Stimulated activated naive CD4-positive, alpha-beta T cell (primary cell): ENCODE measurements around the gene PYDC1.
"Not testable (repeated sequence)": the region's sequence is repeated elsewhere in the genome, so short reads cannot be mapped to it uniquely, and the experiment has no call there.

Source experiments
- DNase-seq, 6 experiments: peaks; one replicate each; lab custom pipeline; 2025; lab: John Stamatoyannopoulos, UW

The PYDC1 gene

GRCh38 chr16:31195861-31196260 is 21.1 kb downstream of the PYDC1 start:
- not testable (repeated sequence) for DNase-seq

DNA sequence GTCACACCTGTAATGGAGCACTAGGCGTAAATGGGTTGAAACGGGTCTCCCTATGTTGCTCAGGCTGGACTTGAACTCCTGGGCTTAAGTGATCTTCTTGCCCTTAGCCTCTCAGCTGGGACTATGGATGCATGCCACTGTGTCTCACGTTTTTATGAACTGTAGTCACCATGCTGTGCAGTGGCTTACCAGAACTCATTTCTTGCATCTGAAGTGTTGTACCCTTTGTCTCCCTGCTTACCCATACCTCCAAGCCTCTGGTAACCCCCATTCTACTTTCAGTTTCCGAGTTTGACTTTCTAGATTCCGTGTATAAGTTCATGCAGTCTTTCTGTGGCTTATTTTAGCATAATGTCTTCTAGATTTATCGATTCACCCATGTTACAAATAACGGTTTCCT is 22.0 kb downstream of the PYDC1 start:
- no peak for DNase-seq

- no peak for DNase-seq
Observed at GRCh38 chr16:31193874-31194273, 23.1 kb downstream of the PYDC1 start.

DNA sequence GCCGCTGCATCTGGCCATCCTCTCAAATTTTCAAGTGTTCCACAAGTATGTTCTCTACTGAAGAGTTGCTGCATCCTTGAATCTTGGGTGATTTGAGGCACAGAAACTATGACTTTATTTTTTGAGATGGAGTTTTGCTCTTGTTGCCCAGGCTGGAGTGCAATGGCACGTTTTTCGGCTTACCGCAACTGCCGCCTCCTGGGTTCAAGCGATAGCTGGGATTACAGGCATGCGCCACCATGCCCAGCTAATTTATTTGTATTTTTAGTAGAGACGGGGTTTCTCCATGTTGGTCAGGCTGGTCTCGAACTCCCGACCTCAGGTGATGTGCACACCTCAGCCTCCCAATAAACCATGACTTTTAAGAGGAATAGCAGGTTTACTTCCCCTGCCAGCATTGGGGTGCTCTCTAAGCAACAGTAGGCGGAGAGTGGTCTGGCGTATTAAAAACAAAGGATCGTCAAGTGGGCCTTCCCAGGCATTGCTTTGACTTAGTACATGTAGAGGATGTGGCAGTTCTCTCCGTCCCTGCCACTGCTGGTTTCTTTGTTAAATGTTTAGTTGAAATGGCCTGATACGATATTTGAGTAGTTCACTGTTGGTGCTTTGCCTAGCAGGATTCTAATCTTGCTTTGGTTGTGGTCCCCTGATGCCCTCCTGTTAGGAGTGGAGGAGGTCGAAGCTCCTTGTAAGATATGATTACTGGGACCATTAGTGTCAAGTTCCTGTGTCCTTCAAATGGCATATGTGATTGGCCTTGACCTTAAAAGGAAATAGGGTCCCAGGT is 23.9 kb downstream of the PYDC1 start:
- no peak for DNase-seq

DNA sequence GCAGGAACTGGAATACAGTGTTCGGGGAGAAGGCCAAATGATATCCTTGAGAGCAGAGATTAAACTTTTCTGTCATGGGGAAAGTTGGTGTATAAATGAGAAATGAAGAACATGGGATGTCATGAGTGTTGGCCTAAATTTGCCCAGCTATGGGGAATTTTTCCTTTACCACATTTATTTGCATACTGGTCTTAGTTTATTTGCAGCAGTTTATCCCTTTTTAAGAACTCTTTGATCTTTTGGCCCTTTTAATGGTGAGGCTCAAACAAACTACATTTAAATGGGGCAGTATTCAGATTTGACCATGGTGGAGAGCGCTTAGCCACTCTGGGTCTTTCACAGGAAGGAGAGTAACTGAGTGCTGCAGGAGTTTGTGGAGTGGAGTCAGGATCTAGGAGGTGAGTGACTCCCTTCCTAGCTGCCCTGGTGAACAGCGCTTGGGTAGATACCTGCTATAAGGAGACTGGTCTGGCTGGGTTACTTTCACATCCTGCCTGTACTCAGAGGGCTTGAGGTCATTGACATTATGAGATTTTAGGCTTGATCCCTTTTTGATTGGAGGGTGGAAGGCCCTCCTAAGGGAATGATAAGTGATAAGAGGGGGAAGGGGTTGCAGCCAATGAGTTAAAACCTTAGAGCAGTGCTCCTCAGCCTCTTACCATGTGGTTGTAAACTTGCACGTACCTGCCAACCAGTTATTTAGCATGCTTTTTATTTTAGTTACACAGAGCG is 25.1 kb downstream of the PYDC1 start:
- DNase-seq: no peak

DNA sequence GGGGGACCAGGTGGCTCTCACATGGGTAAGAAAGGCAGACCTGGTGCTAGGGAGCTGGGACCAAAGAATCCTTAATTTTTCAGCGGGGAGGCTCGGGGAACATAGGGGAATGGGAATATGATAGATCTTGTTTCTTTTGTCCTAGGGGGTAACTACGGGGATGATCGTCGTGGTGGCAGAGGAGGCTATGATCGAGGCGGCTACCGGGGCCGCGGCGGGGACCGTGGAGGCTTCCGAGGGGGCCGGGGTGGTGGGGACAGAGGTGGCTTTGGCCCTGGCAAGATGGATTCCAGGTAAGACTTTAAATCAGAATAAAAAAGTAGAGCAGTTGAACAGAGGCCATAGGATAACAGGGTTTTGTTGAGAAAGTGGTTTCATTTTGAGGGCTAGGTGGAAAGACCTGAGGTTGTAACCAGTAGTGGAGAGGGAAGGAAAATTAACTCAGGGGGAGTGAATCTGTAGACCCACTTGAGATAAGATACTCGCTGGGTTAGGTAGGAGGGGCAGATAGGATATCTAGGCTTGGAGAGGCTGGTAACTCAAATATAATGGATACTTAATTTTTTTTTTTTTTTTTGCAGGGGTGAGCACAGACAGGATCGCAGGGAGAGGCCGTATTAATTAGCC is 26.0 kb downstream of the PYDC1 start:
- no peak for DNase-seq

DNA sequence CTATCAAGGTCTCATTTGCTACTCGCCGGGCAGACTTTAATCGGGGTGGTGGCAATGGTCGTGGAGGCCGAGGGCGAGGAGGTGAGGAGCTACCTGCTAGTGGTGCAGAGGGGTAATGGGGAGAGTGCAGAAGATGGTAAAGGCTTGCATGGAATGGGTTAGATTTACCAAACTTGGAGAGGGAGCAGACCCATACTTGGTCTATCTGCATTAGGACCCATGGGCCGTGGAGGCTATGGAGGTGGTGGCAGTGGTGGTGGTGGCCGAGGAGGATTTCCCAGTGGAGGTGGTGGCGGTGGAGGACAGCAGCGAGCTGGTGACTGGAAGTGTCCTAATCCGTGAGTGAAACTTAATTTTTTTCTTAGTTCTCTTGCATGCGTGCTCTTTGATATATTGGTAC is 26.9 kb downstream of the PYDC1 start:
- no peak for DNase-seq

DNA sequence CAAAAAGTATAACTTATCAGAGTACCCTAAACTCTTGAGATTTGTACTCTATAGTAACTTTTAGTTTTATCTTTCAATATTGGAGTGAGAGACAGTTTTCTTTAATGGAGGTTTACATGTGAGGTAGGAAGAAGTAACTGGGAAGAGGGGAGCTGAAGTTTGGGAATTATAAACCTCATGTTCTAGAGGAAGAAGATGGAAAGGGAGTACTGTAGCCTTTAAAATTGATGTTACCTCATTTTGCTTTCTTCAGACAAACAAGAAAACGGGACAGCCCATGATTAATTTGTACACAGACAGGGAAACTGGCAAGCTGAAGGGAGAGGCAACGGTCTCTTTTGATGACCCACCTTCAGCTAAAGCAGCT is 27.5 kb downstream of the PYDC1 start:
- no peak for DNase-seq

DNA sequence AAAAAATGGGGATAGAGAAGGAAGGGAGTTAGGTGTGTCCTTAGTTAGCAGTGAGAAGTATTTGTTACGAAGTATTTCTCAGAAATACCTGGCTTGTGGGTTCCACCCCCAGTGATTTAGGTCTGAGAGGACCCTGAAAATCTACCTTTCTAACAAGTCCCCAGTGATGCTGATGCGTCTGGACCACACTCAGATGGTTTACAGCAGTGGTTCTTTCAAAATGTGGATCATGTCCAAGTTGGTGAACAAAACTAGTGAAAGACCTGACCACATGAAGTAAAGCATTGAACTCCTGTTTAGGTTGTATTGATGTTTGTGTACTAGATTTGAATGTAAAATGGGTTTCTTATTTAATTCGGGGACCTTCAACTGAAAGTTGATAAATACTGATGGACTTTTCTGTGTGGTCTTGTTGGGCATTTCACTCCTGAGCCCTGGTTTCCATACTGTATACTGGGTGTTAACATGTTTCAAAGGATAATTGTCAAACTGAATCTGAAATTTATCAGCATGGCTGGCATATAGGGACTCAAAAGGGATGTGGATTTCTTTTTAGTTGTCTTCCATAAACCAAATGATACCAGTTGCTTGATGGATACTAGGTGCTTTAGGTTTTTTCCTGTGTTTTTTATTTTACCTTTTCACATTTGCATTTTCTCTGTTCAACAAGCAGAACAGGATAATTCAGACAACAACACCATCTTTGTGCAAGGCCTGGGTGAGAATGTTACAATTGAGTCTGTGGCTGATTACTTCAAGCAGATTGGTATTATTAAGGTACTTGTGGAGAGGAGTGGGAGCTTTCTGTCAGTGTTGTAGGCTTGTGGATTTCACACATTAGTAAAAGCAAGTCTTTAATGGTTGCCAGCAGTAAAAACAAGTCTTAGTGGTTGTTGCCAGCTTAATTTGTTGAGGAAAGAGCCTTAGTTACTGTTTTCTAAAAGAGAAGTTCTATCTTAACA is 28.2 kb downstream of the PYDC1 start:
- DNase-seq: no peak

GRCh38 chr16:31187808-31188189 is 29.1 kb downstream of the PYDC1 start:
- DNase-seq: no peak

DNA sequence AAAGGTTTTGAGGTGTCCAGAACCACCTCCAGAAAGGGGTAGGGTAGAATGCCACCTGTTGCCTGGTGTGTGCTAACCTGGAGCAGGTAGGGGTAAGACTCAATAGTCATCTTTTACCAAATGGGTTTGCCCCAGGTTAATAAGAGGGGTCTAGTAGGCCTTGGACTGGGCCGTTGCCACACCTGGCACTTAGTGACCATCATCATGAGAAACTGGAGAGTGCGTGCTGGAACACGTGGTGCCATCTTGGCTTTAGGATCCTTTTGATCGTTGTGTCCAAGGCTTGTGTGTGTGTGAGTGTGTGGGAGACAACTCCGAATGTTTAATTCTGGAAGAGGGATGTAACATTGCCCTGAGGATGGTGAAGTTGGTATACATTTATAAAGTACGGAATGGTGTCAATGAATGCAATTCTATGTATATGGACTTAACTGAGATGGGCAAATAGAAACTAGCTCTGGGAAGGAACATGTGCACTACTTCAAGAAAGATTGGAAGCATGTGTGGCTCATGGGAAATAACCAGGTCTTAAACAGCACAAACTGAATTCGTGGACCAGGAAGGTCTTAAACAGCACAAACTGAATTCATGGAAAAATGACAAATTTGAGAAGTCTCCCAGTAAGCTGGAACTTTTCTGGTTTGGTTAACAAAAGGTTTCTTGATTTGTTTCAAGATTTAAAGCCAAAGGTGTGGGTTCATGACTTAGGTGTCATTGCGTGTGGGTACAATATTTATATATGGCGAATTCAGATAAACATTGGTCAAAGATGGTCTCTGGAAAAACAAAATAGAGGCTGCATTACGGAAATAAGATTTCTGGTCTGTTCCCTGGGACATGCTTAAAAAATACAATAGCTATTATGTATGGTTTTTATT is 29.8 kb downstream of the PYDC1 start:
- no peak for DNase-seq

DNA sequence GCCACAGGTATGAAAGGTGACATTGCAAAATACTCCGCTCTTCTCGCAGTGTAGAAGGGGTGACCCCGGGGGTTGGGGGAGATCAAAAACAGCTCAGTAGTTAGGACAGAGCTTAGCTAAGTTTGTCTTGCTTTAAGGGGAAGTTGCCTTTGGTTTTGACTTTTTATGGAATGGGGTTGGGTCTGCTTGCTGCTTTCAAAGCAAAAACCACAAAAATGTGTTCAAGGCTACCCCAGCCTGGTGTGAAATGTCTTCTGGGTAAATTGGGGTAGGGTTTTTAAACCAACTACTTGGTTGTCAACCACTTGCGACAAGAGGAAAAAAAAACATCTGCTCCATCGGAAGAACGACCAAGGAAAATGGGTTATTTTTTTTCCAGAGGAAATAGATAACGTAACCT is 30.8 kb downstream of the PYDC1 start:
- peak in 2 of 6 experiments; percentile 16 for DNase-seq

- no peak for DNase-seq
Observed at GRCh38 chr16:31185339-31185738, 31.6 kb downstream of the PYDC1 start.

DNA sequence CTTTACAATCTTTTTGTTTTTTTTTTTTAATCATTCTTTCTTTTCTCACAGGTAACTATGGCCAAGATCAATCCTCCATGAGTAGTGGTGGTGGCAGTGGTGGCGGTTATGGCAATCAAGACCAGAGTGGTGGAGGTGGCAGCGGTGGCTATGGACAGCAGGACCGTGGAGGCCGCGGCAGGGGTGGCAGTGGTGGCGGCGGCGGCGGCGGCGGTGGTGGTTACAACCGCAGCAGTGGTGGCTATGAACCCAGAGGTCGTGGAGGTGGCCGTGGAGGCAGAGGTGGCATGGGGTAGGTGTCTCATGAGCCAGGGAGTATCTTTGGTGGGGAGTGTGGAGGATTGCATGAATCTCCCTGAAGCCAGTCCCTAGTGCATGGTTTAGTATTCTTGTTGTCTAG is 32.0 kb downstream of the PYDC1 start:
- no peak for DNase-seq

- DNase-seq: no peak
Observed at GRCh38 chr16:31183432-31184428, 33.2 kb downstream of the PYDC1 start.

- DNase-seq: no peak
Observed at GRCh38 chr16:31182391-31182790, 34.5 kb downstream of the PYDC1 start.

DNA sequence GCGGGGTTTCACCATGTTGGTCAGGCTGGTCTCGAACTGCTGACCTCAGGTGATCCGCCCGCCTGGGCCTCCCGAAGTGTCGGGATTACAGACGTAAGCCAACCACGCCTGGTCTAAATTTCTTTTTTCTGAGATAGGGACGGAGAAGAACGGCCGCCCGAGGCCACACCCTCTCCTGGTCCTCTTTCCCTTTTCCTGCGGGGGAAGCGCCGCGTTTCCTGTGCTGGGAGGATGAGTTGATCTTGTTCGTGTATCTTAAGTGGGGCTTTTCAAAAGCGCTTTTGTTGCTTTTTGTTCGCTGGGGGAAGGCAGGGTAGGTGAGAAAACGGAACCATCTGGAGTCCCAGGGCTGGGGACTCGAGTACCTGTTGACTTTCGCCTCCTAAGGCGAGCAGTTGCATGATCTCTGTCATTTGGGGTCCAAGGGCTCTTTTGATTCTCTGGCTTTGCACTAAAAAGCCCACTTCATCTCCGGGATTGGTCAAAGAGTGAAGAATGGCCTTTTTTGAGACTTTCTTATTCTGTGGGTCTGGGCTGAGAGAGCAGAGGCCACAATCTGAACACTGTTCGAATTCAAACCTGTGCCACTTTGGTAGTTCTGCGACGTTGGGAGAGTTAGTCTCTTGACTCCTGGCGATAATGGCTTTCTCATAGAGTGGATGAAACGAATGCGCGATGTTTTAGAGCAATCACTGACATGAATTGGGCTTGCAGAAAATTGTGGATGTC is 35.7 kb downstream of the PYDC1 start:
- peak in 2 of 6 experiments; percentile 38 to 46 for DNase-seq

- peak; percentile 86 to 100 (median 94) for DNase-seq
Observed at GRCh38 chr16:31179747-31180459, 37.0 kb downstream of the PYDC1 start, which contains the start of gene FUS. TSS of gene FUS (plus strand) at chr16:31180139. CDS start at chr16:31180215, 76 bp downstream.
